Measurements from ENCODE around the gene TNNI3K. TPM values are rescaled to one million over a fixed set of nuclear protein-coding genes. Genes with fewer than 3 reads are reported as not detected.

Gene TNNI3K
- polyA plus RNA-seq, 1 donor from 2014 or later = 3.5 TPM

DNA sequence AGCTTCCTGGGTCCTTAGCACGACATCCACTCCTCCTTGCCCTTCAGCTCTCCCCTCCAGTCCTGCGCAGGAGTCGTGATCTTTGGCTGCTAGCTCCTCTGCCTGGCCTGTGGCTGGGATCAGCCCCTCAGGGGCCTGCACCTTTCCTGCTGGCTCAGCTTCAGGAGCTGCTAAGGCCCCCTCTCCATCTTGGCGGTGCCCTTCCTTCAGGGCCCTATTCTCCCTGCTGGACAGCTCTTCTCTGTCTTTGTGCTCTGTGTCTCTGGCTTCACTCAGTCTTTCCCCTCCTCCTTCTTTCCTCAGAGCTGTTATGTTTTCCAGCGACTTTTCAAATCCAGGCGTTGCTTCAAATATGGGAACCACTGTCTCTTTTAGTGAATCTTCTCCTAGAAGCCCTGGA lies 336.7 kb downstream of the TNNI3K start:
- no peaks in the 10 kb centered on the region for H3K9me3 ChIP-seq (ENCODE audit: low read length)
- no peak overlapping the region for H3K9ac ChIP-seq (ENCODE audit: low read length)
- no peak overlapping the region for H3K4me3 ChIP-seq (ENCODE audit: low read length)
- H2AFZ ChIP-seq (ENCODE audit: low read depth, low read length) = no peak overlapping the region
- H3K27ac ChIP-seq (ENCODE audit: low read length) = no peak overlapping the region
- TF ChIP-seq RAD21 (conservative IDR thresholded peaks at IDR 0.05) (no peak), TAF1 (IDR thresholded peaks at IDR 0.05; ENCODE audit: low read depth) (no peak), POLR2AphosphoS5 (IDR thresholded peaks at IDR 0.05) (no peak)
- no peaks in the 10 kb centered on the region for H3K27me3 ChIP-seq (ENCODE audit: insufficient read depth, low read depth, low read length)
- H4K20me1 ChIP-seq (ENCODE audit: insufficient read depth) = no peaks in the 10 kb centered on the region
- H3K79me2 ChIP-seq (replicated peaks; ENCODE audit: insufficient read depth, low read length) = no peaks in the 10 kb centered on the region
- no peaks in the 10 kb centered on the region for H3K36me3 ChIP-seq (ENCODE audit: insufficient read depth, low read length)
- H3K9me2 ChIP-seq (ENCODE audit: insufficient read depth, low read length) = no peaks in the 10 kb centered on the region
- H3F3A ChIP-seq (ENCODE audit: insufficient read depth, low read length, poor library complexity, severe bottlenecking) = no peaks in the 10 kb centered on the region
- no peak overlapping the region for H3K4me2 ChIP-seq (ENCODE audit: low read length)

DNA sequence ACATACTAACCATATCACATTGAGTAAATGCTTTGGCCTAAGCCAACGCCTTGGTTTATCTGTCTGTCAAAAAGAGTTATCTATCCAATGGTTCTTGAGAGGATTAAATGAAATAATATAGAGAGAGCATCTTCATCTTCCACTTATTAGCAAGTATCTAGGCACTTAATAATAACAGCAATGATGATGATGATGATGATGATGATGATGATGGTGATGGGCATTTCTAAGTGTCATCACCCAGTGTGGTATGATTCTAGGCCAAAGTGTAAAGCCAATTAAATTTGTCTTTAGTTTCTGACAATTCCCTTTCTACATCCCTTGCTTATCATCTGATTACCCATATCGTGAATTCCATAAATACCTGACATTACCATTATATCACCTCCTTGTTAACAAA lies 342.9 kb downstream of the TNNI3K start:
- Histone ChIP-seq H3K79me2 (replicated peaks; ENCODE audit: insufficient read depth, low read length) (no peaks in the 10 kb centered on the region), H3K27ac (ENCODE audit: low read length) (no peak overlapping the region), H3K9me2 (ENCODE audit: insufficient read depth, low read length) (no peaks in the 10 kb centered on the region), H3K27me3 (ENCODE audit: insufficient read depth, low read depth, low read length) (no peaks in the 10 kb centered on the region), H3K9me3 (ENCODE audit: low read length) (no peaks in the 10 kb centered on the region), H2AFZ (ENCODE audit: low read depth, low read length) (no peak overlapping the region), H3K4me2 (ENCODE audit: low read length) (no peak overlapping the region), H3F3A (ENCODE audit: insufficient read depth, low read length, poor library complexity, severe bottlenecking) (no peaks in the 10 kb centered on the region), H3K9ac (ENCODE audit: low read length) (no peak overlapping the region), H3K36me3 (ENCODE audit: insufficient read depth, low read length) (no peaks in the 10 kb centered on the region), H4K20me1 (ENCODE audit: insufficient read depth) (no peaks in the 10 kb centered on the region), H3K4me3 (ENCODE audit: low read length) (no peak overlapping the region)
- no peak for TF ChIP-seq MXI1 (conservative IDR thresholded peaks at IDR 0.05; ENCODE audit: poor library complexity, severe bottlenecking)
- TF ChIP-seq RAD21 (conservative IDR thresholded peaks at IDR 0.05) = no peak
- TF ChIP-seq POLR2AphosphoS5 (IDR thresholded peaks at IDR 0.05) = no peak
- TF ChIP-seq EZH2 (IDR thresholded peaks at IDR 0.05; ENCODE audit: borderline replicate concordance, insufficient read depth, low read length, poor library complexity, severe bottlenecking) = no peak

DNA sequence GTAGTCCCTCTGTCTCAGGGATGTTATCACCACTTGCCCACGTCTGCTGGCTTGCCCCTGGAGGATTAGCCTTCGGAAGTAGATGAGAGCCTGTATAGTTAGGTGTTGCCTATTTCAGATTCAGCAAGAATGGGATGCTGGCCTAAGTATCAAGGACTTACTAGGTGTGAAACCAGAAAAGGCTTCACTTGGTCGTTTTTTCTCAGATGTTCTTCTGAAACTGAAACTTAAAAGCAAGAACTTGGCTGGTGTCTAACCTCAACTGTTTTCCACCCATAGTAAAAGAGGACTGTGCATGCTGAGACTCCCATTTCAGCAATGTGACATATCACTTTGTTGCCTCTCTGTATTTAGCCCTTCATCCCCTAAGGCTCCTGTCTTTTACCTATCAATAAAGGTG lies 344.2 kb downstream of the TNNI3K start:
- H3K9me2 ChIP-seq (ENCODE audit: insufficient read depth, low read length) = no peaks in the 10 kb centered on the region
- no peak overlapping the region for H3K9ac ChIP-seq (ENCODE audit: low read length)
- no peaks in the 10 kb centered on the region for H3K79me2 ChIP-seq (replicated peaks; ENCODE audit: insufficient read depth, low read length)
- no peak overlapping the region for H3K27ac ChIP-seq (ENCODE audit: low read length)
- H4K20me1 ChIP-seq (ENCODE audit: insufficient read depth) = no peaks in the 10 kb centered on the region
- H3K27me3 ChIP-seq (ENCODE audit: insufficient read depth, low read depth, low read length) = no peaks in the 10 kb centered on the region
- H3K36me3 ChIP-seq (ENCODE audit: insufficient read depth, low read length) = no peaks in the 10 kb centered on the region
- H3K9me3 ChIP-seq (ENCODE audit: low read length) = no peaks in the 10 kb centered on the region
- H3F3A ChIP-seq (ENCODE audit: insufficient read depth, low read length, poor library complexity, severe bottlenecking) = no peaks in the 10 kb centered on the region
- no peak overlapping the region for H3K4me2 ChIP-seq (ENCODE audit: low read length)
- H2AFZ ChIP-seq (ENCODE audit: low read depth, low read length) = no peak overlapping the region
- H3K4me3 ChIP-seq (ENCODE audit: low read length) = no peak overlapping the region
- TF ChIP-seq, protein P1, sequence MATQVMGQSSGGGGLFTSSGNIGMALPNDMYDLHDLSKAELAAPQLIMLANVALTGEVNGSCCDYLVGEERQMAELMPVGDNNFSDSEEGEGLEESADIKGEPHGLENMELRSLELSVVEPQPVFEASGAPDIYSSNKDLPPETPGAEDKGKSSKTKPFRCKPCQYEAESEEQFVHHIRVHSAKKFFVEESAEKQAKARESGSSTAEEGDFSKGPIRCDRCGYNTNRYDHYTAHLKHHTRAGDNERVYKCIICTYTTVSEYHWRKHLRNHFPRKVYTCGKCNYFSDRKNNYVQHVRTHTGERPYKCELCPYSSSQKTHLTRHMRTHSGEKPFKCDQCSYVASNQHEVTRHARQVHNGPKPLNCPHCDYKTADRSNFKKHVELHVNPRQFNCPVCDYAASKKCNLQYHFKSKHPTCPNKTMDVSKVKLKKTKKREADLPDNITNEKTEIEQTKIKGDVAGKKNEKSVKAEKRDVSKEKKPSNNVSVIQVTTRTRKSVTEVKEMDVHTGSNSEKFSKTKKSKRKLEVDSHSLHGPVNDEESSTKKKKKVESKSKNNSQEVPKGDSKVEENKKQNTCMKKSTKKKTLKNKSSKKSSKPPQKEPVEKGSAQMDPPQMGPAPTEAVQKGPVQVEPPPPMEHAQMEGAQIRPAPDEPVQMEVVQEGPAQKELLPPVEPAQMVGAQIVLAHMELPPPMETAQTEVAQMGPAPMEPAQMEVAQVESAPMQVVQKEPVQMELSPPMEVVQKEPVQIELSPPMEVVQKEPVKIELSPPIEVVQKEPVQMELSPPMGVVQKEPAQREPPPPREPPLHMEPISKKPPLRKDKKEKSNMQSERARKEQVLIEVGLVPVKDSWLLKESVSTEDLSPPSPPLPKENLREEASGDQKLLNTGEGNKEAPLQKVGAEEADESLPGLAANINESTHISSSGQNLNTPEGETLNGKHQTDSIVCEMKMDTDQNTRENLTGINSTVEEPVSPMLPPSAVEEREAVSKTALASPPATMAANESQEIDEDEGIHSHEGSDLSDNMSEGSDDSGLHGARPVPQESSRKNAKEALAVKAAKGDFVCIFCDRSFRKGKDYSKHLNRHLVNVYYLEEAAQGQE (IDR thresholded peaks at IDR 0.05; ENCODE audit: borderline replicate concordance) = no peak
- TF ChIP-seq, protein P2, sequence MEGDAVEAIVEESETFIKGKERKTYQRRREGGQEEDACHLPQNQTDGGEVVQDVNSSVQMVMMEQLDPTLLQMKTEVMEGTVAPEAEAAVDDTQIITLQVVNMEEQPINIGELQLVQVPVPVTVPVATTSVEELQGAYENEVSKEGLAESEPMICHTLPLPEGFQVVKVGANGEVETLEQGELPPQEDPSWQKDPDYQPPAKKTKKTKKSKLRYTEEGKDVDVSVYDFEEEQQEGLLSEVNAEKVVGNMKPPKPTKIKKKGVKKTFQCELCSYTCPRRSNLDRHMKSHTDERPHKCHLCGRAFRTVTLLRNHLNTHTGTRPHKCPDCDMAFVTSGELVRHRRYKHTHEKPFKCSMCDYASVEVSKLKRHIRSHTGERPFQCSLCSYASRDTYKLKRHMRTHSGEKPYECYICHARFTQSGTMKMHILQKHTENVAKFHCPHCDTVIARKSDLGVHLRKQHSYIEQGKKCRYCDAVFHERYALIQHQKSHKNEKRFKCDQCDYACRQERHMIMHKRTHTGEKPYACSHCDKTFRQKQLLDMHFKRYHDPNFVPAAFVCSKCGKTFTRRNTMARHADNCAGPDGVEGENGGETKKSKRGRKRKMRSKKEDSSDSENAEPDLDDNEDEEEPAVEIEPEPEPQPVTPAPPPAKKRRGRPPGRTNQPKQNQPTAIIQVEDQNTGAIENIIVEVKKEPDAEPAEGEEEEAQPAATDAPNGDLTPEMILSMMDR (IDR thresholded peaks at IDR 0.05; ENCODE audit: poor library complexity, severe bottlenecking) = no peak
- no peak for TF ChIP-seq EP300 (conservative IDR thresholded peaks at IDR 0.05; ENCODE audit: poor library complexity, severe bottlenecking)
- no peak for TF ChIP-seq EZH2 (IDR thresholded peaks at IDR 0.05; ENCODE audit: borderline replicate concordance, insufficient read depth, low read length, poor library complexity, severe bottlenecking)
- no peak for TF ChIP-seq MXI1 (conservative IDR thresholded peaks at IDR 0.05; ENCODE audit: poor library complexity, severe bottlenecking)
- no peak for TF ChIP-seq TAF1 (IDR thresholded peaks at IDR 0.05; ENCODE audit: low read depth)
- no peak for TF ChIP-seq SMC3 (conservative IDR thresholded peaks at IDR 0.05; ENCODE audit: poor library complexity)
- TF ChIP-seq POLR2AphosphoS5 (IDR thresholded peaks at IDR 0.05) = no peak
- no peak for TF ChIP-seq RAD21 (conservative IDR thresholded peaks at IDR 0.05)

Data from neural cell (in vitro differentiated cells).